Fibroblast of skin of right biceps (primary cell): ENCODE results near the gene PLD1.
A peak's percentile ranks its signal among the peaks of the same experiment; 100 is the strongest.
"Not testable (repeated sequence)": the region's sequence is repeated elsewhere in the genome, so short reads cannot be mapped to it uniquely, and the experiment has no call there.

Source experiments
- DNase-seq: peaks from one replicate; pipeline ENCODE4 v3.0.0-alpha.2; 2013

Gene PLD1, protein sequence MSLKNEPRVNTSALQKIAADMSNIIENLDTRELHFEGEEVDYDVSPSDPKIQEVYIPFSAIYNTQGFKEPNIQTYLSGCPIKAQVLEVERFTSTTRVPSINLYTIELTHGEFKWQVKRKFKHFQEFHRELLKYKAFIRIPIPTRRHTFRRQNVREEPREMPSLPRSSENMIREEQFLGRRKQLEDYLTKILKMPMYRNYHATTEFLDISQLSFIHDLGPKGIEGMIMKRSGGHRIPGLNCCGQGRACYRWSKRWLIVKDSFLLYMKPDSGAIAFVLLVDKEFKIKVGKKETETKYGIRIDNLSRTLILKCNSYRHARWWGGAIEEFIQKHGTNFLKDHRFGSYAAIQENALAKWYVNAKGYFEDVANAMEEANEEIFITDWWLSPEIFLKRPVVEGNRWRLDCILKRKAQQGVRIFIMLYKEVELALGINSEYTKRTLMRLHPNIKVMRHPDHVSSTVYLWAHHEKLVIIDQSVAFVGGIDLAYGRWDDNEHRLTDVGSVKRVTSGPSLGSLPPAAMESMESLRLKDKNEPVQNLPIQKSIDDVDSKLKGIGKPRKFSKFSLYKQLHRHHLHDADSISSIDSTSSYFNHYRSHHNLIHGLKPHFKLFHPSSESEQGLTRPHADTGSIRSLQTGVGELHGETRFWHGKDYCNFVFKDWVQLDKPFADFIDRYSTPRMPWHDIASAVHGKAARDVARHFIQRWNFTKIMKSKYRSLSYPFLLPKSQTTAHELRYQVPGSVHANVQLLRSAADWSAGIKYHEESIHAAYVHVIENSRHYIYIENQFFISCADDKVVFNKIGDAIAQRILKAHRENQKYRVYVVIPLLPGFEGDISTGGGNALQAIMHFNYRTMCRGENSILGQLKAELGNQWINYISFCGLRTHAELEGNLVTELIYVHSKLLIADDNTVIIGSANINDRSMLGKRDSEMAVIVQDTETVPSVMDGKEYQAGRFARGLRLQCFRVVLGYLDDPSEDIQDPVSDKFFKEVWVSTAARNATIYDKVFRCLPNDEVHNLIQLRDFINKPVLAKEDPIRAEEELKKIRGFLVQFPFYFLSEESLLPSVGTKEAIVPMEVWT

DNA sequence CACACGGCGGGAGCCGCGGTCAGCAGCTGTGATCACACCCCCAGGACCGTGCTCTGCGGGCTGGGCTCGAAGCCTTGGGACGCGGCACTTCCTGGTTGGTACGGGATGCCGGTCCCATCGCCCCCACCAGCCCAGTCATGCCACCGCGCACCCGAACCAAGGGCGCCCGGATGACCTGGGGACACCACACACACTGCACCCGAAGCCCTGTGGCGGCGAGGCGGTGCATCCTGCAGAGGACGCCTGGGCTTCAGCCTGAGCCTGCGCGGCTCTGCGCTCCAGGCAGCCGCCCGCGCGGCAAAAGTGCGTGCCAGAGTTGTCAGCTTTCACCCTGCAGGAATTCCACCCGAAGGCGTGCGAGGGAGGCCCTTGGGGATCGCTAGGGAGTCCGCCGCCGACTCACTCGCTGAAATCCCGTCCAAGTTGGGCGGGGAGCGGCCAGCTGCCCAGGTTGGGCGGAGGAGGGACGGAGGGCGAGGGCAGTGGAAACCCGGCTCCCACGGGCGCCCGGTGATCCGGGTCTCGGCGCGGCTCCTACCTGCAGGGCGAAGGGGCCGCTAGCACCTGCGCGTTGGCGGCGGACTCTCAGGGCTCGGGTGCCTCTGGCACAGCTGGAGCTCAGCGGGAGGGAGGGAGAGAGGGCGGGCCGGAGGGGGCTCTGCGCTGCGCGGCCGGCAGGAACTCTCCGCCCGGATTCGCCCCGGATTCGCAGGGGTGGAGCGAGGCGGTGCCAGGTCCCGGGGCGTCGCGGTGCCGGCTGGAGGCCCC is at the start of gene PLD1:
TSS of gene PLD1 (minus strand) at position 623 of the 768 bp plus-strand sequence. CDS start 72,432 bp downstream, outside the sequence.
- DNase-seq: peak; percentile 94

DNA sequence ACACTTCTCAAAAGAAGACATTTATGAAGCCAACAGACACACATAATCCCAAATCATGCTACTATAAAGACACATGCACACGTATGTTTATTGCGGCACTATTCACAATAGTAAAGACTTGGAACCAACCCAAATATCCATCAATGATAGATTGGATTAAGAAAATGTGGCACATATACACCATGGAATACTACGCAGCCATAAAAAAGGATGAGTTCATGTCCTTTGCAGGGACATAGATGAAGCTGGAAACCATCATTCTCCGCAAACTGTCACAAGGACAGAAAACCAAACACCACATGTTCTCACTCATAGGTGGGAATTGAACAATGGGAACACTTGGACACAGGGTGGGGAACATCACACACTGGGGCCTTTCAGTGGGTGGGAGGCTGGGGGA is 48.5 kb upstream of the PLD1 start:
- not testable (repeated sequence) for DNase-seq

DNA sequence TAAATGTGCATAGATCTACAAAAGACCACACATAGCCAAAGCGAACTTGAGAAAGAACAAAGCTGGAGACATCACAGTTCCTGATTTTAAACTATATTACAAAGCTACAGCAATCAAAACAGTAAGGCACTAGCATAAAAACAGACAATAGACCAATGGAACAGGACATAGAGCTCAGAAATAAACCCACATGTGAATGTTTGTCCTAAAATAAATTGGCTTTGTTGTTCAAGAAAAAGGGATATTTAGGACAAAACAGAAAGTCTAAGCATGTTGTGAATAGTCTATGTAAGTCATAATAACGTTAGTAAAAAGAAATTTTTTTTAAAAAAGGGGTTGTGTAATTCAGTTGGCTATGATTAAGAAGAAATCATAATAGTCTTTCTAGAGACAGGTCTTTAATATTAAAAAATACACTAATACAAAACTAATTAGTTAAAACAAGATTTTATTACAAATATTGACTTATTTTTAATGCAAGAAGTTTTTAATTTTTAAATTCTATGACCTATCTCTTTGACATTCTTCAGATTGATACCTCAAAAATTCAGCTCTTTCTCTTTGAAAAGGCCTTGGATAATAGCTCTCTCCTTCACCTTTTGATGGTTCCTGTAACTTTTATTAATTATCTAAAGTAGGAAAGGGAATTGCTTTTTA is 44.5 kb upstream of the PLD1 start:
- no peak for DNase-seq

DNA sequence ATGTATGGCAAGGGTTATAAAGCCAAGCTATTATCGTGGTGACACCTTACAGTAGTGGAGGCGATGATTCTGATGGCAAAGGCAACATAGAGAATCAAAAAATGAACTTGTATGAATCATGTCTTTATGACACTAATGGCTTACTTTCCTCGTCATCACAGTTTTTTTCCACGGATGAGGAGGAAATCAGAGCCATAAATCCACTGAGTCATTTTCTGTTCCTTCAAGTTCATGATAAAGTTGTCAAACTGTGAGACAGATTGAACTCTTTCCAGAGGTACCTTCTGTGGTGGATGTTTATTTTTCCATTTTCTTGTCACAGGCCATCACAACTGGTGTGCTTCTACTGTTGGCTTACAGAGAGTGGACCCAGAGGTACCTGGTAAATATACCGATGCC is 41.4 kb upstream of the PLD1 start:
- peak; percentile 84 for DNase-seq

DNA sequence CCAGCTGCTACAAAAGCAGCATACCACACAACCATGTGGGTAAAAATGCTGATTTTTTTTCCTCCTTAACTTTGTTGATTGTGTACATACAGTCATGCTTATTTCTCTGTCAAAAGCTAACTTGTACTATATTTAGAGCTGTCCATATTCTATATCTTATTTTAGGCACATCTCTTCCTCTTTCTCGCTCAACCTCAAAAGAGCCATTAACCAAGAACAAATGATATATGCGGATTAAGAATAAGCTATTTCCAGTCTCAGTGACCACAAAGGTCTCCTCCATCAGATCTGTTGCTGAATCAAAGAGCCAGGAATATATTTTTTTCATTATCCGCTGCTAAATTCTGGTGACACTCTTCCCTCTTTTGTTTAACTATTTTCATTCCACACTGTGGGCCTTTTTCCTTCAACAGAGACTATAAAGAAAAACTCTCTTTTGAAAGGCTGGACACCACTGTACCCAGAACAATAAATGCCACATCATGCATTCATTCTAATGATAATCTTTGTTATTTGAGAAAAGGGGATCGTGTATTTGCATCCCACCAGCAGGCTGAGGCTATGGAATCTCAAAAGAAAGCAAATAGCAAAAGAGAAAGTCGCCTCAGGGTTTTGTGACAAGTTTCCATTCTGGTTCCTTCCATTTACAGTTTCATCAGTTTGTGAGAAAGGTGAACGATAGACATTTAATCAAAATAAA is 40.8 kb upstream of the PLD1 start:
- no peak for DNase-seq

DNA sequence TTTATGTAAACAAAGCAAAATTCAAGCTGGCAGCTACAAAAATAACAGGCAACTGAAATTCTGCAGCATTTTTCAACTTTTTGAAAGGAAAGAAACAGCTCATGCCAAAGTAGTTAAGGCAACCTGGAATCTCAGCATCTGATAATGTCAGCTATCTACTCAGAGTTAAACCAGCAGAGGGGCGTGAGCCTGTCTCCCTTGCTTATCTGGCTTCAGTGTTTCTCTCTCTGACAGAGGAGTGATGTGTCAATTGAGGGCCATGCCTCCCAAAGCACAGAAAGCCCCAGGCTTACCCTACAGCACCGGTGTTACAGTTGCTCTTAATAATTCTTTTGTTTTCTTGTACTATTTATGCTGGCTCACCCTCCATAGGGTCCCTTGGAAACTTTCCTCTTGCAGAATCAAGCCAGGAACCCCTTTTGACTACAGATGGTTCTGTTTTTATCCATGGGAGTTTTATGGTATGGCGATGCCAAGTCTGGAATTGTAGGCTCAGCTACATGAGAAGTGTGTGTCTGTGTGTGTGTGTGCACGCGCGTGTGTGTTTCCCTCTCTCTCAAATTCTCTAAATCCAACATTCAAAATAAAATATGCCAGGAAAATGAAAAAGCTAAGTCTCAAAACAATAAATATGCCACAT is 40.2 kb upstream of the PLD1 start:
- no peak for DNase-seq

DNA sequence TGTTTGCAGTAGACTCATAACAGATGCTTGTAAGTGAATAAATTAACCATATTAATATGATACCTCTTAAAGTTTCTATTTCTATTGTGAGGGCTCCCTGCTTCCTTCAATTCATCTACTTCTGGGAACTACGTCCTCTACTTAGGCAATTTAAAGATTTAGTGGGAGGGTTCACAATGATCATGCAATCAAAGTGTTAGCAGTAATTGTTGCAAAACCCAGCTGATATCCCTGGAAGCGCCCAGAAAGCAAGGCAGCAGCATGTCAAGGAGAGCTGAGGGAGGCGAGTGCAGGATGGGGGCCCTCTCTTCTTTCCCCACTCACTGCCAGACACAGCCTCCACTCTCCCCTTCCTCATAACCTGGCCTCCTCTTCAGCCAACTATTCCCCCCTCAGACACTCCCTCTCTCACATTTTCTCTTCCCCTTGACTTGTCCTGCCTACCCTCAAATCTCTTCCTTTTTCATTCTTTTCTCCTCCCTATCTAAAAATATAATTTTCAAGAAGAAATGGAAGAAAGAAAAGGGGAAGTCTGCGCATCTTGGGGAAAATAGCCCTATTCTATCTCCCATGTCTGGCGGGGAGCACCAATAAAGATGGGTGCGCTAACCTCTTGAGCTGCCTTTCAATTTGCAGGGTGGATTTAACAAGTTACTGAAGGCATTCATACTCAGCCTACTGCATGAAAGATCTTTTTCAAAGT is 39.5 kb upstream of the PLD1 start:
- no peak for DNase-seq

DNA sequence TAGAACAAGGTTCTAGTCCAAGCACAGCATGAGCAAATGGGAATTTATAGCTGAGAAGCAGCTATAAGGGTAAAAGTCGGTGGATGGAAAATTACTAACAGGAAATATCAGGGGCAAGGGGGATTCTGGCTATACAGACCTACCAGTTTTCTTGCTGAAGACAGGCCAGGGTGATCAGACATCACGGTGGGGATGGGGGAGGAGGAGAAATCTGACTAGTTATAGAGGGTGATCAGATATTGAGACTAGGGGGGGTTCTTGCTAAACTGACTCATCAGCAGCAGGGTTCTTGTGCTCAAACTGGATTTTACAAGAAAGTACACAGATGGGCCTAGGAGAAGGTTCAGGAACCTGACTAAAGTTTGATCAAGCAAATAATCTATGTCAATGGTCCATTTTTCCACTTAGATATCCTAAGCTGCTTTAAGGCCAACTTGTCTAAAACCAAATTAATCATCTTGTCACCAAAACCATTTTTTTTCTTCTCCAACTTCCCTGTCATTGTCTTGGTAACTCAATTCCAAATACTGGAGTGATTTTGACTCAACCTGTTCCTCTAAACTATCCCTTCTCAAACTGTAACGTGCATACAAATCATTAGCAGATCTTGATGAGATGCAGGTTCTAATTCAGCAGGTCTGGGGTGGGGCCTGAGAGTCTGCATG is 37.4 kb upstream of the PLD1 start:
- DNase-seq: no peak

DNA sequence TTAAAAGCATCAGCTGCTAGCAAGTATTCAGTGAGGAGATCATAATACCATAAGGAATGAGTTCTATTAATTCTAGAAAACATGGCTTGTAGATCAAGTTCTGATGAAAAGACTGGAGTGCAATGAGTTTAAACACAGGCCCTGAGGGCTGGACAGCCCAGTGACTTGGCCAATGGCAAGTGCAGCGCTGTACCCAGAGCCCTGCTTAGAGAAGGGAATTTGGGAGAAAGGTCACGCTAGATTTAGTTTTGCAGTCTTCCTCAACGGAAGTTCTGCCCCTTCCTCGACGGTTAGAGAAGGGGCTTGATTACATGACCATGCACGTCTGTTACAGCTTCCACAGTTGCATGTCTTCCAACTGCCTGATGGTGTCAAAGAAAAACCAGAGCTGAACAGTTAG is 36.9 kb upstream of the PLD1 start:
- no peak for DNase-seq

DNA sequence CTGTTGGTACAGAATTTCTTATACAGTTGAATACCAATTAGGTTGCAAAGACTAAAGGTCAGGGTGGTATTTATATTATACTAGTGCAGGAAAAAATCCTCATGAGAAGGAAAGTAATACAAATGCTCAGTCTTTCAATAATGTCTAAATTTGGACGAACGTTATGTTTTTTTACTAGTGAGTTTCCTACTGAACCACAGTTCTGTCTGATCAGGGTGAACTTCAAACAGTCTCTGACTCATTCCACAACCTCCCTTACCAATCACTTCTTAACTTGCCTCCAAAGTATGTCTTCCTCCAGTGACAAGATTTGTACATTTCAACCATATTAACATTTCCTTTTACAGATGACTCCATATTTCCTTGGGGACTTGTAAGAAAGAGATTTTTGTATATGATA is 36.3 kb upstream of the PLD1 start:
- peak; percentile 78 for DNase-seq

DNA sequence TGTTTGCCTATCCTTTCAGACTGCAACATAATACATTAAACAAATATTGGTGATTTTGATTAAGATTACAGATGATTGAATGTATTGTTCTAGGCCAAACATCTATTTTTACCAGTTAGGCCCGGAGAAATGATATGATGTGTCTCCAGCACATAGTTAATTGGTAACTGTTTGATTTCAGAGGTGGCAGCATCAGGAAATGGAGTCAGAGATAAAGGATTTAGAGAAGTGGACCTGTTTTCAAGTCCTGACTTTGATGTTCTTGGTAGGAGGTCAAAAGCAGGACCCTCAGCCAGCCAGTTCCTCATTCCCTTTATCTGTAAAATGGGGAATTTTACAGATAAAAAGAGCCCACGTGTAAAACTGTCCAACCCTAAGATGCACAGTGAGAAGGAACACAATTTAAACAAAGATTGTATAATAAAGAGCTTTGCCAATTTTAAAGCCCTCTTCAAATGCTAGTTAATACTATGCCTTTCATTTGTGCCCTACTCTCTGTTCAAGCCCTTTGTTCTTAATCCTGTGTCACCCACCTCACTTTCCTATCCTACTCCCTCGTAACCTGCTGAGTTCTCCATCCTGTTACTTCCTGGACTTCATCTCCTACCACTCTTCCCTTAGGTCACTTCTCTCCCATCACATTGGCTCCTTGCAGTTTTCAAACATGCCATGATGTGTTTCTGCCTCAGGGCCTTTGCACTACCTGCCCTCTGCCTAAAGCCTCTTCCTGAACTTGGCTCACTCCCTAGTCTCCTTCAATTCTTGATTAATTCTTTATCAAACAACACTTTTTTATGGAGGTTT is 35.4 kb upstream of the PLD1 start:
- no peak for DNase-seq

DNA sequence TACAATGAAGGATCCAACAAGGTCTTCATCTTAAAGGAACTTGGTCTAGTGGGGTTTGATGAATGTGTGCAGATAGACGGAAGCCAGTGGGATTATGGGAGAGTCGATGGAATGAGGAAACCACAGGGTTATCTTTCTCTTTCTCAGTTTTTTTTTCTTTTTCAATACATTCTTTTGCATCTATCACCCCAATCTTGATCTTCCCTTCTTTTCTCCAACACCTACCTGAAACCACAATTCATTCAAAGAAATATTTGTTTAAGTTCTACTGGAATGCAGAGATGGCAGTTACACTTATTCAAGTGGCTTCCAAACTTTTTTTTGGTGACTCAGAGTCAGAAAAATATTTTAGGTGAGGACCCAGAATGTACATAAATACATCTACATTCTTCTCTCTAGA is 34.6 kb upstream of the PLD1 start:
- peak; percentile 27 for DNase-seq

DNA sequence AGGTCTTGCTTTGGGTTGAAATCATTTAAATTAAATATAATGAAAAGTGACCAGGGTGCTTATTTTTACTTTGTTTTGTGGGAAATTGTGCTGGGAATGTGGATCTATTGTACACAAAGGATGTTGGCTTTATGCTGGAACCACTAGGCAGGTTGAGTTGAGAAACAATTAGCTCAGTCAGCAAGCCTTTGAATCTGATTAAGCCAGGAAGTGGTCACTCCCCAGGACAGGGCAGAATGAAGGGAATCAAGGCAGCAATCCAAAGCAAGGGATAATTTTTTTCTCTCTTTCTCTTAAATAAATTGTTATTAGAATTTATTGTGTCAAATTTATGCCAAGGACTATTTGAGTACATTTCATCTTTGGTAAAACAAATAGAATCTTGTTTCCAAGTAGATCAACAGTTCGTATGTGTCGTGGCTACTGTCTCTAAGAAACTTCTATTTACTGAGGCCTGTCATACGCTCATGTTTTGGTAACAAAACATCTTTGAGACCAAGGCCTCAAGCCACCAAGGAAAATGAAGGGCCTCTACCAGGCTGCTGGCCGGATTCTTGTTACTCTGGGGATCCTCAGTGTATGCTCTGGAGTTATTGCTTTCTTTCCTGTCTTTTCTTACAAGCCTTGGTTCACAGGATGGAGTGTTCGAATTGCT is 32.7 kb upstream of the PLD1 start, which contains the start of gene TMEM212:
TSS of gene TMEM212 (plus strand) at position 486 of the 655 bp plus-strand sequence. CDS start at position 521, 35 bp downstream.
- DNase-seq: peak; percentile 30

DNA sequence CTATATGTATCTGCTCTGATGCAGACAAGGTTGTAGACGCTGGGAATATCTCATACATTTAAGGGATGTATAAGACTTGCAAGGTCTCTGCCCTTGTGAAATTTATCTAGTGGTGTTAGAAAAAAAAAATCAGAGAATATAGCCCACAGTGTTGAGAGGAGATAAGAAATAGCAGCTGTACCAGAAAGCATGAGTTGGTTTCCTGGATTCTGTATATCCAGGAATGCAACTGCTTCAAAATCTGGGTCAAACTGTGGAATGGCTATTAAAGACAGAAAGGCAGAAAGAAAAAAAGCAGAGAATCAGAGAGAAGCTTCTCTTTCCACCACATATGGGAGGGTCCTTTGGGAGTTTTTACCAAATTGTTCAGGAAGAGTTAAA is 31.3 kb upstream of the PLD1 start:
- DNase-seq: peak; percentile 62

DNA sequence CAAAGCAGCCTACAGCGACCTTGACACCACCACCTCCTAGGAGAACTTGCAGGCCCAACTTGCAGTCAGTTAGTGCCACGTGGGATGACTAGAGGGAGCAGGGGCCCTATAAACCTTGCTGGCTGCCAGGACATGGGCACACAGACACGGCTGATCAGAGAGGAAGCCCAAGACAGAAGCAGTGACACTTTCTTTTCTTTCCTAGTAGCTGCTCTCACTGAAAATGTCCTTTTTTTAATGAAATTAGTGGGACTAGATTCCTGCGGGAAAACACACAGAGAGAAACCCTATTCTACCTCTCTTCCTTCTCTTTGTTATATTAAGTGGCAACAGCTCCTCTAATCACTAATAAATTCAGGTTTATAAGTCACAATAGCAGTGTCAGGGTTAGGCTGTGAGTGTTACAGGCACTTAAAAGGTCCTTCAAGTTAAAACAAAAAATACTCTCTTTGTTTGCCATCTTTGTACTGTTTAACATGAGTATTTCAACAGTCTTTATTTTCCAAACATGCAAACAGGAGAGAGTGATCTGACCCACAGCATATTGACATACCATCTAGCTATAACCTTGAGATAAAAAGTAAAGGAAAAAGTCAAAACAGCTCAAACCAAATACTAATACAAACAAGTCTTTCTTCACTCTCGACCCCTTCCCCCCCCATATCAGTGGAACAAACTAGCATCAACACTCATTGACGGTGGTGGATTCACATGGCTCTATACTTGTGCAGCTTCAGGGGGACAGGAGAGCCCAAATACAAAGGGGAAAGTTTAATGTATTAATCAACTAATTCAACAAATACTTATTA is 30.7 kb upstream of the PLD1 start:
- no peak for DNase-seq

DNA sequence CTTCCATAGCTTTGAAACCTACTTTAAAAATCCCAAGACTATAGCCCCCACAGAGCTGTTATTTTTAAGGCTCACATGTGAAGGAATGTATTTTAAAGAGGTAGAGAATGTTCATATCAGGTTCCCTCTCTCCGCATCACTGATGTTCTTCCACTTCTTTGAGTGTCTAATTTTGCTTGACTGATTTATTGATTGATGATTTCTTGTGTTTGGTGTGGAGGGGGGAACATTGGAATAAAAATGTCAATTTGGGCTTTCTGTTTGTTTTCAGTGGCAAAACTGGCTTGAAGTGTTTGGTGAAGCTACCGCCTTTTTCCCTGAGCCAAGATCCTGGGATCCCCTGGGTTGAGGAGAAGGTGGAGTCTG is 30.1 kb upstream of the PLD1 start:
- DNase-seq: no peak

DNA sequence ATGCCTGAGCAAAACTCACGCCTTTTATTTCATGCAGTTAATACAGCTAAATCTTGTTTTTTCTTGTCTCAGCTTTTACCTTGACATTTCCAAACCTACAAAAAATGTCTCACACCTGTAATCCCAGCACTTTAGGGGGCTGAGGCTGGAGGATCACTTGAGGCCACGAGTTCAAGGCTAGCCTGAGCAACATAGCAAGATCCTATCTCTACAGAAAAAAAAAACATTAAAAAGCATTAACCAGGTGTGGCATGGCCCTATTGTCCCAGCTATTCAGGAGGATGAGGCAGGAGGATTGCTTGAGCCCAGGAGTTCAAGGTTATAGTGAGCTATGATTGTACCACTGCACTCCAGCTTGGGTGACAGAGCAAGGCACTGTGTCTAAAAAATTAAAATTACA is 29.0 kb upstream of the PLD1 start:
- no peak for DNase-seq
